ENCODE data around the gene SLC39A5.
"Not testable (repeated sequence)": the region's sequence is repeated elsewhere in the genome, so short reads cannot be mapped to it uniquely, and the experiment has no call there.

Gene SLC39A5, protein sequence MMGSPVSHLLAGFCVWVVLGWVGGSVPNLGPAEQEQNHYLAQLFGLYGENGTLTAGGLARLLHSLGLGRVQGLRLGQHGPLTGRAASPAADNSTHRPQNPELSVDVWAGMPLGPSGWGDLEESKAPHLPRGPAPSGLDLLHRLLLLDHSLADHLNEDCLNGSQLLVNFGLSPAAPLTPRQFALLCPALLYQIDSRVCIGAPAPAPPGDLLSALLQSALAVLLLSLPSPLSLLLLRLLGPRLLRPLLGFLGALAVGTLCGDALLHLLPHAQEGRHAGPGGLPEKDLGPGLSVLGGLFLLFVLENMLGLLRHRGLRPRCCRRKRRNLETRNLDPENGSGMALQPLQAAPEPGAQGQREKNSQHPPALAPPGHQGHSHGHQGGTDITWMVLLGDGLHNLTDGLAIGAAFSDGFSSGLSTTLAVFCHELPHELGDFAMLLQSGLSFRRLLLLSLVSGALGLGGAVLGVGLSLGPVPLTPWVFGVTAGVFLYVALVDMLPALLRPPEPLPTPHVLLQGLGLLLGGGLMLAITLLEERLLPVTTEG

GRCh38 chr12:56229916-56230431 is at the start of gene SLC39A5:
Gene SLC39A5, plus strand, starts transcription at chr12:56230051. Its CDS starts 1,224 bp downstream, at chr12:56231275.
- no peak for DNase-seq

- no peak for DNase-seq
Observed at GRCh38 chr12:56186957-56187356, 42.9 kb upstream of the SLC39A5 start.

GRCh38 chr12:56188131-56188777 is 41.6 kb upstream of the SLC39A5 start:
- no peak for DNase-seq

GRCh38 chr12:56188778-56189098 is 41.1 kb upstream of the SLC39A5 start:
- peak; percentile 71 for DNase-seq

DNA sequence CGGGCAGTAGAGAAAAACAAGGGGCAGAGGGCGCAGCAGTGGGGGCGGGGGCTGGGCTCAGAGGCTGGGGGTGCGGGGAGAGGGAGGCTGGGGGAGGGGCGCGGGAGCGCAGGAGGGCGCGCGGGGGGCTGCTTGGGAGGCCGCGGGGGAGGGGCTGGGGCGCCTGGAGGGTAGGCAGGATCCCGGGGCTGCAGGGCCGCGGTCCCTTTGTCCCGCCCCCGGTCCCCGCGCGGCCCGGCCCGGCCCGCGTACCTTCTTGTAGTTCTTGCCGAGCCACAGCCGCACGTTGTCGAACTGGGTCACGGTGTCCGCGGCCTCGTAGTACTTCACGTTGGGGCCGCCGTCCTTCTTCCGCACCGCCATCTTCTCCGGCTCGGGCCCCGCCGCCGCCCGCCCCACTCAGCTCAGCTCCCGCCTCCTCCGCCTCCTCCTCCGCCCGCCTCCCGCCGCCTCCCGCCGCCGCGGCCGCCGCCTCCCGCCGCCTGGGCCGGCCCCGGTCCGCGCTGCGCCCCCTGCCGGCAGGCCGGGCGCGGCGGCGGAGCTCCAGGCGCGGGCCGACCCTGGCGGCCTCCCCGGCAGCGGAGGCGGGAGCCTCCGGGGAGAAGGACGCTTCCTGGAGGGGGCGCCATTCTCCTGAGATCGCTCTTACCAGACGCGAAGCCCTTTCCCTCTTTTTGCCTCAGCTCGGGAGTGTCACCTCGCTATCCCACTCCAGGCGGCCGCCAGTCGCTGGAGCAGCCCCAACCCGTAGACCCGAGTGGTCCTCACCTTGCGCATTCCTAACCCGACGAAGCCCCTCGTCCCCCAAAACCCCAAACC is 40.5 kb upstream of the SLC39A5 start, which contains the start of gene SMARCC2:
TSS of gene SMARCC2 (minus strand) at position 385 of the 819 bp plus-strand sequence. CDS start at position 363, 22 bp downstream.
- peak; percentile 91 for DNase-seq

DNA sequence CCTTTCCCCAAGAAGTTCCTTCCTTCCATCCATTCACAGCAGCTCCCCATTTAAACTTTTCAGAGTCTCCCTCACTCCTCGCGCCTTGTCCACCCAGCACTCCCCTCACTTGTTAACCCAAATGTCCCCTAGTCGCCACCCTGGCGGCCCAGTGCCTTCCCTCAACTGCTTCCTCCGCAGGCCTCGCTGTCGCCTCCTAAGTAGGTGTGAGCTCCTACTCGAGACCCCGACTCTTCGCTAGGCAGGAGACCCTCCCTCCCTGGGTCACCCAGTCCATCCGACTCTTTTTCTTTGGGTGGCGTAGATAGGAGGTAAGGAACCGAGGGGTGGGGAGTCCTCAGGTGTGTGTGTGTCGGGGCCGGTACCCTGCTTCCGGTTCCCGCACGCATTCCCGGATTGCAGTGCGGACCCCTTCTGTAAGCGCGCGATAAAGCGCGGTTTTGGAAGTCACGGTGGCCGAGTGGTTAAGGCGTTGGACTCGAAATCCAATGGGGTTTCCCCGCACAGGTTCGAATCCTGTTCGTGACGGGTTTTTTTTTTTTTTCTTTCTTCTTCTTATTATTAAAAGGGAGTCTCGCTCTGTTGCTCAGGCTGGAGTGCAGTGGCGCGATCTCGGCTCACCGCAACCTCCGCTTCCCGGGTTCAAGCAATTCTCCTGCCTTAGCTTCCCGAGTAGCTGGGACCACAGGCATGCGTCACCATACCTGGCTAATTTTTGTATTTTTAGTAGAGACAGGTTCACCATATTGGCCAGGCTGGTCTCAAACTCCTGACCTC is 39.7 kb upstream of the SLC39A5 start:
- peak; percentile 100 for DNase-seq

DNA sequence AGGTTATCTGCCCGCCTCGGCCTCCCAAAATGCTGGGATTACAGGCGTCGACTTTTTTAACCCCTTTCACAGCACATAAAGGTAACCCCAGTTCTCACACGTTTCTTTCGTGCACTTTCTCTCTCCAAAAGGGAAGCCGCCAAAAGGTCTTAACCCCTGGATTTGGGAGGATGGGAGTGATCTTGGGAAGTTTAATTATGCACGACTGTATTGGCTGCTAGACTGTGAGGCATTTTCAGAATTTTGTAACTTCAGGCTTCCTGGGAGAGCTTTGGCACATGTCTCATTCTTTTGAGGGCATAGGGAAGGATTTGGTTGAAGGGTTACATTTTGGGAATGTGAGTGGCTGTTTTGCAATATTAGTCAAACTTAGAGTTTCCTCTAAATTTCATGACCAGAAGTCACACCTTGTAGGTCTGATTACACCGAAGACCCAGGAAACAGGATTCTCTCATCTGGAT is 39.1 kb upstream of the SLC39A5 start:
- DNase-seq = no peak

- no peak for DNase-seq
Observed at GRCh38 chr12:56192582-56192981, 37.3 kb upstream of the SLC39A5 start.

DNA sequence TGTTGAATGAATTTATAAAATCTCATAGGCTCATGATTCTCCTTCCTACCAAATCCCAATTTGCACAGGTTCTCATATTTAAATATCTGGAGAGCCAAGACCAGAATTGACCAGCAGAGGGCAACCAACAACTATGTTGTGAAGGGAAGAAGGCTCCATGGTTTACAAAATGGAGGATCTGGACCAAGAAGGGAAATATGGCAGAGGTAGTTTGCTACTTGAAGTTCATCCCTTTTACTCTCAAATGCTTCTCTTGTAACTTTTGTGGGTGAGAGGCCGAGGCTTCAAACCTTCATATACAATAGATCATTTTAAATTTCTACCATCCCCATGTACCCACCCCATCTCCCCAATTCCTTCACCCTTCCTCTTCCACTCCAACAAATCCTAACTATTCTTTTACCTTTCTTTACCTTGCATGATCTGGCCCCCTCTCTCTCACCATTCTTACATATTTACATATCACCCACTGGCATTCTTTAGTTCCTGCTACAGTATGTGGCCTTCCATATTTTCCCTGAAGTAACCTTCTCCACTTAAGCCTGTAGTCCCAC is 36.7 kb upstream of the SLC39A5 start:
- DNase-seq = peak; percentile 70

DNA sequence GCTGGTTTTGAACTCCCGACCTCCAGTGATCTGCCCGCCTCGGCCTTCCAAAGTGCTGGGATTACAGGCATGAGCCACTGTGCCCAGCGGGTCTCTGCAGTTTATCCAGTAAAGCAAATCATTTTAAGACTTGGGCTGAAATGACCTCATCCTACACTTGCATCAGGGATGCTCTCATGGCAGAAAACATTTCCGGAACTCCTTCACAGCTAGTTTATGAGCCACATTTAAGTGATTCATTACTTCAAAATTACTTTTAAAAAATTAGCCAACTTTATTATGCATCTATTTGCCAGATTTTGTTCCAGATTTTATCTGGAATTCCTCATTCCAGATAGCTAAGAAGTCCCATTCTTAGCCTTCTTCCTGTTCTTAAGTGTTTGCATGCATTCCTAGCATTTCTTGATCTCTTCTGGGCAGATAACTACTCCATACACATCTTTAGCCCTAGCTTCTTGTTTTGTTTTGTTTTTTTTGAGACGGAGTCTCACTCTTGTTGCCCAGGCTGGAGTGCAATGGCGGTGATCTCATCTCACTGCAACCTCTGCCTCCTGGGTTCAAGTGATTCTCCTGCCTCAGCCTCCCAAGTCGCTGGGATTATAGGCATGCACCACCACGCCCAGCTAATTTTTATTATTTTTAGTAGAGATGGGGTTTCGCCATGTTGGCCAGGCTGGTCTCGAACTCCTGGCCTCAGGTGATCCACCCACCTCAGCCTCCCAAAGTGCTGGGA is 32.9 kb upstream of the SLC39A5 start:
- not testable (repeated sequence) for DNase-seq

- DNase-seq = no peak
Observed at GRCh38 chr12:56197921-56198635, 31.8 kb upstream of the SLC39A5 start.

- DNase-seq = no peak
Observed at GRCh38 chr12:56198836-56199235, 31.0 kb upstream of the SLC39A5 start.

GRCh38 chr12:56202366-56202765 is 27.5 kb upstream of the SLC39A5 start:
- DNase-seq = no peak

DNA sequence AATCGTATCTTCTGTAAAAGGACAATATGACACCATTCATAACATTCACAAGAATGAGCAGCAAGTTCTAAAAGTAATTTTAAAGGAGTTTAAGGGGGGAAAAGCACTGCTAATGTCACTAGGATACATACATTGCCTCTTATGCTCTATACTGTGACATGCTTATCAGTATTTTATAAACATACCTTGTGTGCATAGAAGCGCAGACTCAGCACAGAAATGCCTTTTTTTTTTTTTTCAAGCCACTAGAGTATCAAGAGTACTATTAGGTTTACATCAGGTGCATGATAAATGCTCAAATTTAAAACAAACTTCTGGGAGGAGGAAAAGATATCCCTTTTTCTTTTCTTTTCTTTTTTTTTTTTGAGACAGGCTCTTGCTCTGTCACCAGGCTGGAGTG is 27.0 kb upstream of the SLC39A5 start:
- DNase-seq = no peak

DNA sequence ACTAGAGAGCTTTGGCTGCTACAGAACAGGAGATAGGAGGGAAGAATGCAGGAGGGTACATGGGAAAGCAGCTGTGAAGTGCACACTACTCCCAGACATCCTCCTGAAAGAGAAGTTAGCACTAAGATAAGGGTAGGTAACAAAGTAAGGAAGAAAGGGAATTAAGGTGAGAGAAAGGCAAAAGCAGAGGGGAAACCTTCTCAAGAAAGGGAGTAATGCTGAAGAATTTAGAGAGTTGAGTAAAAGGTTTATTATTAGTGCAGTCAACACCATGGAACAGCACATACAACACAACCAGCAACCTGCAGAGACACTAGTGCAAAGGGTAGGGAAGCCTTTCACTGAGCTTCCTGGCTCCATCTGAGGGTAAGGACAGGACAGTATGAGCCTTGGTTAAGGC is 25.6 kb upstream of the SLC39A5 start:
- DNase-seq = no peak

DNA sequence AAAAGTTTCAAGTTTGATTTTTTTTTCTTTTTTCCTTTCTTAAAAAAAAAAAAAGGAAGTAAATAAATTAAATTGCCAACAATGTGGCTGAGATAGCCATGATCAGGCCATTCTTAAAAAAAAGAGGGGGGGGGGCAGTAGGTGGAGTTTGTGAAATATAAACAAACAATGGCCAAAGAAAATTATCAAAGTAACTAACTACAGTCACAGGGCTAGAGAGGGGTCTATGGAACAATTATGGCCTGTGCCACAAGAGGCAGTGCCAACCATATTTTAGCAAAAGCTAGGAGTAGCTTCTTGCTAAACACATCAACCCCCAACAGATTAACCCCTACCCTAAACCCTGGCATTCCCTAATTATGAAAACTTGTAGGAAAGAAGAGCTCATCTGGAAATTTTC is 24.4 kb upstream of the SLC39A5 start:
- no peak for DNase-seq

- DNase-seq = peak; percentile 61
Observed at GRCh38 chr12:56206452-56207166, 23.2 kb upstream of the SLC39A5 start.

DNA sequence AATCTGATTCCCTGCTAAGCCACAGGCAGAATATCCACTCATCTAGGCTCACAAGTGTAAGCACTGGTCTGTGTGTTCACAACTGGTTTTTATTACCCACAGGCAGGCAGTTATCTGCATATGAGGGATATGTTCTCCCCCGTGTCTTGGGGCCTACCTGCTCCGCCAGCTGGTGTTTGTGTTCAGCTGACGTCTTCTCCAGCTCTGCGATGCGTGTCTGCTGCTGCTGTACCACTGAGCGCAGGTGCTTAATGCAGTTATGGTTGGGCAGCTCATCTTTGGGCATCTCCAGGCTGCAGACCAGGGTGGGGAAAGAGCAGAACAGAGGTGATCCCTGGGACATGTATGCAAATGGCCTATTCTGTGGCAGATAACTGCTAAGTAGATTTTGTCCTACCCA is 21.8 kb upstream of the SLC39A5 start:
- no peak for DNase-seq

DNA sequence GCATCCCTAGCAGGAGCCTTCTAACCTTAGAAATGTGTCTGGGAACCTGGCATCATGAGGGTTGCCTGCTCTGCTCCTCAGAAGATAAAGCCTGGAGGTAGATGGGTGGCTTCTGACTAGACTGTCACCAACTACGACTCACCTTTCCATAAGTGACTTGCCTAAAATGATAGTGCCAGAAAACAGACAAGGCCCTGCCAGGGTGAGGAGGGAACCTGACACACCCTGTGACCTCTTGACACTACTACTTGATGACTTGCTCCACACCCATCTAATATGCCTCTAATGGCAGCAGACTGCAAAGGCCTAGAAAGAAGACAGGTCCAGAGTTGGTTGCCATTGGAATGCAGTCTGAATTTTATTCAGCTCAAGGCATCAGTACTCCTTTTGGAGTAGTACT is 17.5 kb upstream of the SLC39A5 start:
- no peak for DNase-seq

DNA sequence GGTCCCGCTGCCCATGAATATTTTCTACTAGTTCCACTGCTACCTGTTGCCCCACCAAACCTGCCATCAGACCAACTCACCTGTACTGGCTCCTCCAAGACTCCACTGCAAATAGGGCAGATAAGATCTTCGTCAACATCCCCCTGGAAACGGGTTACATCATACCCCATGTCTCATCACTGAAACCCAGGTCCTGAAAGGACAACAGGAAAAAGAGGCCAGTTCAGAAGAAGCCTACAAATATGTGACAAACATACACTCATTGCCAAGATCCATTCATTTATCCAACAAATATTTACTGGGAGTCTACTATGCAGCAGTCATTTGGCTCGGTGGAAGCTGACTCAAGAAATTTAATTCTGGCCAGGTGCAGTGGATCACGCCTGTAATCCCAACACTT is 16.0 kb upstream of the SLC39A5 start:
- no peak for DNase-seq

Data from activated CD8-positive, alpha-beta memory T cell treated with anti-CD3 and anti-CD28 coated beads, Interleukin-2, amount 50 U/mL, for 48 hours (primary cell).